Ammon's horn (tissue), 1 donor: ENCODE data around the gene CD81.
"Not testable (repeated sequence)": the region's sequence is repeated elsewhere in the genome, so short reads cannot be mapped to it uniquely, and the experiment has no call there.

Source experiments
- DNase-seq: peaks from one replicate; pipeline ENCODE4 v3.0.0-alpha.2; 2016; ENCODE audit warnings: low spot score

Gene CD81

GRCh38 chr11:2376751-2377451 lies at the start of gene CD81:
TSS of gene CD81 (plus strand) at chr11:2377310. CDS start at chr11:2377550, 240 bp downstream.
- DNase-seq, result peak; percentile 76

DNA sequence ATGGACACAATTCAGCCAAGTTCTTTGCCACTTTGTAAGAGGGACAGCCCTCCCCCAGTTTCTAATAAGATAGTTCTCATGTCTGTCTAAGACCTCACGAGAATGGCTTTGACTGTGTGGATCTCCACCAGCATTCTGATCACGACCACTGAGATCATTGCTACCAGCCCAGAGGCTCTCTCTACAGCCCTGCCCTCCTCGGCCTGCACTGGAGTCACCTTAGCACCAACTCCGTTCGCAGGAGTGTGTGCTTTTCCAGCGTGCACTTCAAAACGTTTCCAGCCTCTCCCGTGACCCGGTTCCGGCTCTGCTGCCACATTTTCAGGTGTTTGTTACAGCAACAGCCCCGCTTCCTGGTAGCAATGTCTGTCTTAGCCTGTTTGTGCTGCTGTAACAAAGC lies 49.1 kb upstream of the CD81 start:
- peak; percentile 55 for DNase-seq

DNA sequence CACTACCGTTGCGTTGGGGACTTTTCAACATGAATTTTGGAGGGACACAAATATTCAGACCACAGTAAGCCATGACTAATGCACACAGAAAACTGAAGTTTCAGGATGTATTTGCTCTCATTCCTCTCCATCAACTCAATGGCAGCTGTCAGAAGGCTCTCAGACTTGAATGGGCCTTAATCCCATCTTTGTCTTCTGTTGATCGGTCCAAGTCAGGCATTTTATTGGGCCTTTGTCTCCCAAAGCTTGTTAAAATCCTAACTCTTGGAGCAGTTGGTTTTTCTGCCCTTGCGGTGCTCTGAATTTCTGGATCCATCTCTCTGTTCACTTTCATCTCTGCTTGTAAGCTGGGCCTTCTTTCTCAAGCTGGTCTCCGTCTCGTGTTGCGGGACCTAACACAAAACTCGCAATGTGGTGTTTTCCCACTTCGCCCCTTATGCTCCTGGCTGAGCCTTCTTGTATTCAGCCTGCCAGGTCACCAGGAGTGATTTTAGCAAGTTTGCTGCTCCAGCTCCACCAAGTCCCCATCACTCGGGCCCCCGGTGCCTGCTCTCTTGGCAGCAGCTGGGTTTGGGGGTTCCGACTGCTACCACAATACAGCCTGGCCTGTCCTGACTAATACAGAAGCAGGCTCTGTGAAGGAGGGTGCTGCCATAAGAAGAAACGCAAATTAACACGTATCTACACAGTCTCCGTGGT lies 48.3 kb upstream of the CD81 start:
- DNase-seq, result no peak

- DNase-seq, result no peak
Measured at GRCh38 chr11:2329551-2329950, 47.6 kb upstream of the CD81 start.

DNA sequence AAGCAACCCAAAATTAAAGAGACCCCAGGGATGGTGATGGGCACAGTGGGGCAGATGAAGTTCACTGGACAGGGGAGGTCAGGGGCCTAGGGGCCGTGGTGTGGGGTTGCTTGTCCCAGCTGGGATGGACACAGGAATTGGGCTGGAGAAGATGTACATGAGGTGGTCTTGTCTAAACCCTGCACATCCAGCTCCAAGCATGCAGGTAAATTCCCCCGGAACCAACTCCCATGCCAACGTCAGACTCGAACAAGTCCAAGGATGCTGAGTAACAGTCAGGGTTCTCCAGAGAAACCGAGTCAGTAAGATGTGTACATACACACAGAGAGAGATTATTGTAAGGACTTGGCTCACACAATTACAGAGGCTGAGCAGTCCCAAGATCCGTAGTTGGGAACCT lies 46.4 kb upstream of the CD81 start:
- DNase-seq, result no peak

DNA sequence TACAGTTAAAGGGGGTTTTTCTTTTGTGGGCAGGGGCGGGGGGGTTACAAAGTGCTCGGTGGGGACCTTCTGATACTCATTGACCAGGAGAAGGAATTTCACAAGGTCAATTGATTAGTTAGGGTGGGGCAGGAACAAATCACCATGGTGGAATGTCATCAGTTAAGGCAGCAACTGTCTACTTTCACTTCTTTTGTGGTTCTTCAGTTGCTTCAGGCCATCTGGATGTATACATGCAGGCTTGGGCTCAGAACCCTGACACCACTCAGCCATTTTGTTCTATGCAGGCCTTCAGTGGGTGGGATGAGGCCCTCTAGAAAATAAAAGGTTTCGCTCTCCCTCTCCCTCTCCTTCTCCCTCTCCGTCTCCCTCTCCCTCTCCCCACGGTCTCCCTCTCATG lies 45.7 kb upstream of the CD81 start:
- DNase-seq, result no peak

- DNase-seq, result not testable (repeated sequence)
Measured at GRCh38 chr11:2332569-2332968, 44.5 kb upstream of the CD81 start.

DNA sequence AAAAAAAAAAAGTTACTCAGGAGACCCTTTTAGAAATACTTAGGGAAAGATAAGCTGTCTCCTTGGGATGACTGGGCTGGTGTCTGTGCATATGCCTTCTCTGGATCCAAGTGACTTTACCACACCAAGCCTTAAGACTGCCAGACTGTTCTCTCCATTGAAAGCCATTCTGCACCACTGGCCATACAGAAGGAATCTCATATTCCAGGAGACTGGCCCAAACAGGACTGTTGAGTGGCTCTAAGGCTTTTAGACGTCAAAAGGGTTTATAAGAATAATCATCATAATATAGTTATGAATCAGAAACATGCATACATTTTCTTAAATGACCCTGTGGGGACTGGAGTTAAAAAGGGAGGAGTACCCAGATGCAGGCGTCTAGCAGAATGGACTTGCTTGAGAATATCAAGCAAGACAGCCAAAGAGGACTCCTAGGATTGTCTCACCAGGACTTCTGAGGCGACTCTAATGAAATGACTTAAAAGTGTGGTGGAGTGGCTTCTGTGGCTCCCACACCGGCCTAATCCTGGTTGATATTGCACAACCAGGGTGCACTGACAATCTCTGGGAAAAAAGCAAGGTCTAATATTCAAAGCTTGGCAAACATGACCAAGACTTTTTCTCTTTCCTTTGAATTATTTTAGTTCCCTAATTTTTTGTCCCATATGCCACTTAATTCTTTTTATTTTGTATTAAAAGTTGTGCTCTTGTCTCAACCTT lies 43.5 kb upstream of the CD81 start:
- DNase-seq, result not testable (repeated sequence)

- not testable (repeated sequence) for DNase-seq
Measured at GRCh38 chr11:2335286-2335685, 41.8 kb upstream of the CD81 start.

DNA sequence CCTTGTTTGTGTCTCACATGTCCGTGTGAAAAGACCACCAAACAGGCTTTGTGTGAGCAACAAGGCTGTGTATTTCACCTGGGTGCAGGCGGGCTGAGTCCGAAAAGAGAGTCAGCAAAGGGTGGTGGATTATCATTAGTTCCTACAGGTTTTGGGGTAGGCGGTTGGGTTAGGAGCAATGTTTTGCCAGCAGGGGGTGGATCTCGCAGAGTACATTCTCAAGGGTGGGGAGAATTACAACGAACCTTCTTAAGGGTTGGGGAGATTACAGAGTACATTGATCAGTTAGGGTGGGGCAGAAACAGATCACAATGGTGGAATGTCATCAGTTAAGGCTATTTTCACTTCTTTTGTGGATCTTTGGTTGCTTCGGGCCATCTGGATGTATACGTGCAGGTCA lies 38.4 kb upstream of the CD81 start:
- not testable (repeated sequence) for DNase-seq

- DNase-seq, result no peak
Measured at GRCh38 chr11:2342557-2342956, 34.6 kb upstream of the CD81 start.

GRCh38 chr11:2342981-2343380 lies 34.1 kb upstream of the CD81 start:
- DNase-seq, result no peak

GRCh38 chr11:2343502-2343901 lies 33.6 kb upstream of the CD81 start:
- DNase-seq, result no peak

DNA sequence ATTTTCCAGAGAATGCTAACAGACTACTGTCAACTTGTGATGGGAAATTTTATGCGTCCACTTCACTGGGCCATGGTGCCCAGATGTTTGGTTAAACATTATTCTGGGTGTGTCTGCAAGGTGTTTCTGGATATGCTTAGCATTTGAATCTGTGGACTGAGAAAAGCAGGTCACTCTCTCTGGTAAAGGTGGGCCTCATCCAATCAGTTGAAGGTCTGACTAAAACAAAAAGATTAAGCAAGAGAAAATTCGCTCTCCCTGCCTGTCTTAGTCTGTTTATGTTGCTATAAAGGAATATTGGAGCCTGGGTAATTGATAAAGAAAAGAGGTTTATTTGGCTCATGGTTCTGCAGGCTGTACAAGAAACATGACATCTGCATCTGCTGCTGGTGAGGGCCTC lies 32.1 kb upstream of the CD81 start:
- no peak for DNase-seq

DNA sequence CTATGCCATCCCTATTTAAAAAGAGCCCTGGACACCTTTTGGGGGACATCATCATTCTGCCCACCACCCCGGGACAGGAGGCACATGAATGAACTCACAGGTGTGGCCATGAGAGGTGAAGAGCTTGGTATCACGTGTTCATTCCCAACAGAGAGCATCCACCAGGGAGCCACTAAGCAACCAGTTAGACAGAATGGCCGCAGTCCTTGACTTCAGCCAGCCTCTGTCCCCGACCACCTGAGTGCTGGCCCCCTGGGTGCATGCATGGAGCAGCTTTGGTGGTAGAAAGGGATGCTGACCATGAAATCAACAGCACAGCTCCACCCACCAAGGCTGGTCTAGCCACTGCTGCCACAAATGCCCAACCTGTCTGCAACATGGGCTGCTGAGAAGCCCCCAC lies 31.1 kb upstream of the CD81 start:
- no peak for DNase-seq

- DNase-seq, result no peak
Measured at GRCh38 chr11:2346586-2347307, 30.4 kb upstream of the CD81 start.

- DNase-seq, result no peak
Measured at GRCh38 chr11:2347308-2347830, 29.7 kb upstream of the CD81 start.

- DNase-seq, result no peak
Measured at GRCh38 chr11:2348986-2349385, 28.1 kb upstream of the CD81 start.

GRCh38 chr11:2351701-2352100 lies 25.4 kb upstream of the CD81 start:
- DNase-seq, result no peak

GRCh38 chr11:2352420-2352819 lies 24.7 kb upstream of the CD81 start:
- no peak for DNase-seq

DNA sequence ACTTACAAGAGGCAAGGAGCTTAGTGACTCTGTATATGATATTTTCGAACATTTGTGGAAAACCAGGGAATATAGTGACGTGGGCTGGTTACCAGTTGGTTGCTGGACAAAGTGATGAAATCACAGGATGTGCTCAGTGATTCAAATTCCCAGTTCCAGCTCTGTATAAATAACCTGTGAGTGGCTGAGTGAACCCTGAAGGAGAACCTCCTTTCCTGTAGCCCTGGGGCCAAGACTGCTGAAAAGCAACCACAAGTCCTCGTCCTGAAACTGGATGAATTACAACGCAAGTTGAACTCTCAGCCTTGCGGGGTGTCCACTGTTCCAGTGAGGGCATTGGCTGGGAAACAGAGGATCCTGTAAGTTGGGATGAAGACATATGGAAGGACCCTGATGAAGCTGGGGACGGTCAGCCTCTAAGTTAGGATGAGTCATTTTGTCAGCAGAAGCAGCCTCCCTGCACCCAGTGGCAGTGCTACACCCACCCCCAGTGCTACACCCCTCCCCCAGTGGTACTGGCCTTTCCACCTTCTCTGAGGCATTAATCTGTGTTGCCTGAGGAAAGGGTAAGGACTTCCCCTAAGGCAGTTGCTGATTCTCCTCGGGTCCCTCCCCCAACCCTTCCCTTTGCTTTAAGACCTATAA lies 22.0 kb upstream of the CD81 start:
- no peak for DNase-seq

DNA sequence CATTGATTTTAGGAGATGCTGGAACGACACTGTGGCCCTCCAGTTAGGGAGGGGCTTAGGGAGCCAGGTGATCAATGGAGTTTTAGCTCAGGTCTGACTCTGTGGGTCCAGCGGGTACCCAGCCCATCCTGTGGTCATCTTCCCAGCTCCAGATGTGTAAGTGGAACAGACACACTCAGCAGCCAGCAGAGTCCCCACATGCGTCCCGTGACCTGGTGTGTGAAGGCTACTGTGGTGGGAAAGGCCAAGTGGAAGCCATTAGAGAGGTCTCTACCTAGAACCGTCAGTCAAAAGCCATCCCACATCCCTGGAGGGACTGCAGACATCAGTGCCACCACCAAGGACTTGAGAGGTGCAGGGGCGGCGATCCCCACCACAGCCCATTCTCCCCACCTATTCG lies 19.9 kb upstream of the CD81 start:
- no peak for DNase-seq
